ENCODE results near the gene DGKK. TPM values are rescaled to one million over a fixed set of nuclear protein-coding genes. Genes with fewer than 3 reads are reported as not detected.

The DGKK gene
- total RNA-seq, 4 donors from 2014 or later, result not detected

GRCh38 chrX:50430917-50431575, 39.6 kb downstream of the DGKK start:
- no peaks in the 10 kb centered on the region for H3K9me3 ChIP-seq
- 59% methylated on average over 5 of the region's 5 CpGs for WGBS
- no peaks in the 10 kb centered on the region for H3K4me1 ChIP-seq
- no peak for TF ChIP-seq EP300 (IDR thresholded peaks at IDR 0.05)
- TF ChIP-seq CTCF (IDR thresholded peaks at IDR 0.05), result no peak
- no peak for TF ChIP-seq POLR2A (IDR thresholded peaks at IDR 0.05)
- no peak for TF ChIP-seq POLR2AphosphoS5 (IDR thresholded peaks at IDR 0.05)
- no peak overlapping the region for H3K4me3 ChIP-seq
- no peaks in the 10 kb centered on the region for H3K27me3 ChIP-seq
- no peak overlapping the region for H3K27ac ChIP-seq
- DNase-seq (ENCODE audit: low spot score in 2 of 2), result no peak
- H3K36me3 ChIP-seq, result no peaks in the 10 kb centered on the region

- Histone ChIP-seq H3K27ac (no peak overlapping the region), H3K4me1 (no peaks in the 10 kb centered on the region), H3K36me3 (no peaks in the 10 kb centered on the region), H3K27me3 (no peaks in the 10 kb centered on the region), H3K9me3 (no peaks in the 10 kb centered on the region), H3K4me3 (no peak overlapping the region)
- 83% methylated on average over 1 of the region's 1 CpG for WGBS
- no peak for DNase-seq (ENCODE audit: low spot score in 2 of 2)
- no peak for TF ChIP-seq POLR2A (IDR thresholded peaks at IDR 0.05)
- TF ChIP-seq CTCF (IDR thresholded peaks at IDR 0.05), result no peak
- no peak for TF ChIP-seq EP300 (IDR thresholded peaks at IDR 0.05)
- no peak for TF ChIP-seq POLR2AphosphoS5 (IDR thresholded peaks at IDR 0.05)
Measured at GRCh38 chrX:50428174-50428573, 42.5 kb downstream of the DGKK start.

- no peak for DNase-seq (ENCODE audit: low spot score in 2 of 2)
- no peak for TF ChIP-seq POLR2A (IDR thresholded peaks at IDR 0.05)
- TF ChIP-seq POLR2AphosphoS5 (IDR thresholded peaks at IDR 0.05), result no peak
- TF ChIP-seq CTCF (IDR thresholded peaks at IDR 0.05), result no peak
- TF ChIP-seq EP300 (IDR thresholded peaks at IDR 0.05), result no peak
- H3K27ac ChIP-seq, result no peak overlapping the region
- H3K4me1 ChIP-seq, result no peaks in the 10 kb centered on the region
- no peak overlapping the region for H3K4me3 ChIP-seq
- H3K36me3 ChIP-seq, result no peaks in the 10 kb centered on the region
- no peaks in the 10 kb centered on the region for H3K27me3 ChIP-seq
- WGBS, result 81% methylated on average over 2 of the region's 2 CpGs
- H3K9me3 ChIP-seq, result no peaks in the 10 kb centered on the region
Measured at GRCh38 chrX:50407976-50408375, 62.6 kb downstream of the DGKK start.

- no peaks in the 10 kb centered on the region for H3K9me3 ChIP-seq
- no peak overlapping the region for H3K4me3 ChIP-seq
- TF ChIP-seq POLR2AphosphoS5 (IDR thresholded peaks at IDR 0.05) (no peak), POLR2A (IDR thresholded peaks at IDR 0.05) (no peak), CTCF (IDR thresholded peaks at IDR 0.05) (no peak), EP300 (IDR thresholded peaks at IDR 0.05) (no peak)
- no peak overlapping the region for H3K27ac ChIP-seq
- DNase-seq (ENCODE audit: low spot score in 2 of 2), result no peak
- H3K4me1 ChIP-seq, result no peaks in the 10 kb centered on the region
- H3K27me3 ChIP-seq, result no peaks in the 10 kb centered on the region
- WGBS, result 61% methylated on average over 5 of the region's 5 CpGs
- no peaks in the 10 kb centered on the region for H3K36me3 ChIP-seq
Measured at GRCh38 chrX:50403903-50404302, 66.7 kb downstream of the DGKK start.

GRCh38 chrX:50402886-50403285, 67.7 kb downstream of the DGKK start:
- TF ChIP-seq EP300 (IDR thresholded peaks at IDR 0.05) (no peak), POLR2AphosphoS5 (IDR thresholded peaks at IDR 0.05) (no peak), CTCF (IDR thresholded peaks at IDR 0.05) (no peak), POLR2A (IDR thresholded peaks at IDR 0.05) (no peak)
- no peak for DNase-seq (ENCODE audit: low spot score in 2 of 2)
- Histone ChIP-seq H3K4me3 (no peak overlapping the region), H3K27me3 (no peaks in the 10 kb centered on the region), H3K9me3 (no peaks in the 10 kb centered on the region), H3K36me3 (no peaks in the 10 kb centered on the region), H3K4me1 (no peaks in the 10 kb centered on the region), H3K27ac (no peak overlapping the region)
- WGBS, result 66% methylated on average over 3 of the region's 3 CpGs
